ENCODE measurements around the gene C11orf71. TPM values are rescaled to one million over a fixed set of nuclear protein-coding genes. Genes with fewer than 3 reads are reported as not detected.
A peak's percentile ranks its signal among the peaks of the same experiment; 100 is the strongest.

The C11orf71 gene
- total and polyA plus RNA-seq, 7 donors, result 5.0 to 16.4 (median 7.6) TPM

DNA sequence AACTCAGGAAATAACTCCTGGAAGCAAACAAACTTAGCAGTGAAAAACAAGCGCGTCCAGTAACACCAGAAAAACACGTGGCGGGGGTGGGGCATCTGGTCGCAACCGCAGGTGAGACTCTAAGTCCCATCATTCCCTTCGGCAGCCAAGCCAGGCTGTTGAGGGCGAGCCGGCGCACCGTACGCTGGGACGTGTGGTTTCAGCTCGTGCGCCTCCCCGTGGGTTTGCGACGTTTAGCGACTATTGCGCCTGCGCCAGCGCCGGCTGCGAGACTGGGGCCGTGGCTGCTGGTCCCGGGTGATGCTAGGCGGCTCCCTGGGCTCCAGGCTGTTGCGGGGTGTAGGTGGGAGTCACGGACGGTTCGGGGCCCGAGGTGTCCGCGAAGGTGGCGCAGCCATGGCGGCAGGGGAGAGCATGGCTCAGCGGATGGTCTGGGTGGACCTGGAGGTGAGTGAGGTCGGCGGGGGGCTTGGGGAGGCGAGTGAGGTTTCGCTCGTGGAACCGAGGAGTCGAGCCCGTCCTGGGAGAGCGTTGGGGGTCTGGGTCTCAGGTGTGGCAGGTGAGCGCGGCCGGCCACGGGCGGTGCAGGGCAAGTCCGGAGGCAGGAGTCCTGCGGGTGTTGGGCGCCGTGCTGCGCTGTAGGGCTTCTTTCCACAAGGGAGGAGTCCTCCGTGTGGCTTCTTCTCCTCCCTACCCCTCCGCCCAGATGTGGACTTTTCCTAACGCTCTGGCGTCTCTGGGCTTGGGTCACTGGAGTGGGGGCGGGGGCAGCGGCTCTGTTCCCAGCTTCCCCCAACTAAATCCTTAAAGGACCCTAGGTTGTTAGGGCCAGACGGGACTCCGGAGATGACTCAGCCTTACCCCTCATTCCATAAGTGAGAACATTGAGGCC is 39.2 kb upstream of the C11orf71 start, which contains the start of gene REXO2:
Gene REXO2, plus strand, starts transcription at position 239 of the 892 bp plus-strand sequence. Its CDS starts 62 bp downstream, at position 301.
- 0% methylated on average over 64 of the region's 64 CpGs for WGBS, 2 donors
- Histone ChIP-seq H3K4me1 (peaks cover 2 to 31% (median 18%) of the 10 kb centered on the region in 4 donors), H3K27ac (peak within 1 kb of the TSS; percentile 85 to 95 (median 92)), H3K27me3 (no peaks in the 10 kb centered on the region), H3K9me3 (no peaks in the 10 kb centered on the region), H3K4me3 (peak within 1 kb of the TSS; percentile 81 to 99 (median 94)), H3K36me3 (peaks cover 0 to 8% (median 2%) of the 10 kb centered on the region in 4 donors)
- peak; percentile 89 to 98 (median 95) for TF ChIP-seq POLR2AphosphoS5 (IDR thresholded peaks at IDR 0.05)
- TF ChIP-seq EP300 (IDR thresholded peaks at IDR 0.05), result no peak
- peak; percentile 72 to 78 for TF ChIP-seq POLR2A (IDR thresholded peaks at IDR 0.05)
- TF ChIP-seq CTCF (IDR thresholded peaks at IDR 0.05), result peak in 2 of 4 experiments; percentile 15 to 27
- intact Hi-C loops (cut with DNase I), result loop anchor here (1.0 kb wide), 1 partner anchor 39 kb away; the partner anchor contains the start of genes C11orf71 and RBM7
- DNase-seq, result peak; percentile 98

GRCh38 chr11:114438303-114438702 is 38.0 kb upstream of the C11orf71 start:
- 85 to 87% methylated on average over 6 of the region's 6 CpGs for WGBS, 2 donors
- TF ChIP-seq EP300 (IDR thresholded peaks at IDR 0.05) (no peak), CTCF (IDR thresholded peaks at IDR 0.05) (no peak), POLR2A (IDR thresholded peaks at IDR 0.05) (no peak), POLR2AphosphoS5 (IDR thresholded peaks at IDR 0.05) (no peak)
- Histone ChIP-seq H3K9me3 (no peaks in the 10 kb centered on the region), H3K36me3 (no peaks in the 10 kb centered on the region), H3K4me1 (peaks cover under 1 to 31% (median 18%) of the 10 kb centered on the region in 4 donors), H3K27me3 (no peaks in the 10 kb centered on the region), H3K4me3 (no peak overlapping the region), H3K27ac (peak overlapping the region in 1 of 4 donors; percentile 89)
- no peak for DNase-seq
- intact Hi-C loops (cut with DNase I), result no loop called here

- 22 to 61% methylated on average over 4 of the region's 4 CpGs for WGBS, 2 donors
- H3K36me3 ChIP-seq, result no peaks in the 10 kb centered on the region
- intact Hi-C loops (cut with DNase I), result no loop called here
- H3K4me1 ChIP-seq, result no peaks in the 10 kb centered on the region
- no peak for DNase-seq
- no peak for TF ChIP-seq CTCF (IDR thresholded peaks at IDR 0.05)
- TF ChIP-seq EP300 (IDR thresholded peaks at IDR 0.05), result no peak
- TF ChIP-seq POLR2A (IDR thresholded peaks at IDR 0.05), result no peak
- TF ChIP-seq POLR2AphosphoS5 (IDR thresholded peaks at IDR 0.05), result no peak
- H3K4me3 ChIP-seq, result no peak overlapping the region
- H3K27ac ChIP-seq, result no peak overlapping the region
- no peaks in the 10 kb centered on the region for H3K27me3 ChIP-seq
- no peaks in the 10 kb centered on the region for H3K9me3 ChIP-seq
Measured at GRCh38 chr11:114433376-114433775, 33.1 kb upstream of the C11orf71 start.

DNA sequence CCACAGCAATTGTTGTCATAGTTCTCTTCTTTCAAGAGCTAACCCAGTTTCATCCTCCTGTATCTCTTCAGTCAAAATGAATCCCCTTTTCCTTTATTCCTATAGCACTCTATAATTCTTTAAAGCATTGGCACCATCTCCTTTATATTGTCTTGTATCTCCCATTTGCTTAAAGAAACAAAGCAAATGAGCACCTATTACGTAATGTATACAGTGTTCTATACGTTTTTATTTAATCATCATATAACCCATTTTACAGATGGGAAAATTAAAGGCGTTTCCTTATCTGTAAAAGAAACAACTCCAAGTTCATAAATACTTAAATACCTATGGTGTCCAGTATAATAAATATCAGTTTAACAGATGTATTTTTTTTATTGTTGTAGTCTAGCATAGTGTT is 32.6 kb upstream of the C11orf71 start:
- no peaks in the 10 kb centered on the region for H3K9me3 ChIP-seq
- TF ChIP-seq POLR2AphosphoS5 (IDR thresholded peaks at IDR 0.05) (no peak), POLR2A (IDR thresholded peaks at IDR 0.05) (no peak), EP300 (IDR thresholded peaks at IDR 0.05) (no peak), CTCF (IDR thresholded peaks at IDR 0.05) (no peak)
- no peaks in the 10 kb centered on the region for H3K27me3 ChIP-seq
- H3K27ac ChIP-seq, result no peak overlapping the region
- H3K36me3 ChIP-seq, result no peaks in the 10 kb centered on the region
- intact Hi-C loops (cut with DNase I), result no loop called here
- no peaks in the 10 kb centered on the region for H3K4me1 ChIP-seq
- H3K4me3 ChIP-seq, result no peak overlapping the region
- DNase-seq, result no peak
- 64 to 84% methylated on average over 3 of the region's 3 CpGs for WGBS, 2 donors
